ENCODE data around the gene ARFGAP3. TPM values are rescaled to one million over a fixed set of nuclear protein-coding genes. Genes with fewer than 3 reads are reported as not detected.

The ARFGAP3 gene
- total RNA-seq, 1 donor from 2014 or later, result 28.4 TPM

GRCh38 chr22:42901790-42902508 is 44.9 kb upstream of the ARFGAP3 start:
- Mint-ChIP-seq H3K4me3 (no peak overlapping the region), H3K36me3 (ENCODE audit: low read depth) (no peaks in the 10 kb centered on the region), H3K27ac (ENCODE audit: unreplicated experiment) (peak overlapping the region; percentile 78), H3K4me1 (peaks cover 46% of the 10 kb centered on the region), H3K27me3 (ENCODE audit: low read depth) (no peaks in the 10 kb centered on the region), H3K9me3 (no peaks in the 10 kb centered on the region)
- TF ChIP-seq CTCF (conservative IDR thresholded peaks at IDR 0.05), result peak; percentile 44
- no peak for DNase-seq (ENCODE audit: low read depth, low spot score)

GRCh38 chr22:42897960-42898359 is 40.9 kb upstream of the ARFGAP3 start:
- no peak for DNase-seq (ENCODE audit: low read depth, low spot score)
- Mint-ChIP-seq H3K27ac (ENCODE audit: unreplicated experiment) (no peak overlapping the region), H3K9me3 (no peaks in the 10 kb centered on the region), H3K27me3 (ENCODE audit: low read depth) (no peaks in the 10 kb centered on the region), H3K36me3 (ENCODE audit: low read depth) (no peaks in the 10 kb centered on the region), H3K4me3 (no peak overlapping the region), H3K4me1 (peaks cover 15% of the 10 kb centered on the region)
- no peak for TF ChIP-seq CTCF (conservative IDR thresholded peaks at IDR 0.05)

GRCh38 chr22:42895541-42895981 is 38.5 kb upstream of the ARFGAP3 start:
- TF ChIP-seq CTCF (conservative IDR thresholded peaks at IDR 0.05), result no peak

GRCh38 chr22:42895087-42895486 is 38.0 kb upstream of the ARFGAP3 start:
- Mint-ChIP-seq H3K27ac (ENCODE audit: unreplicated experiment) (peak overlapping the region; percentile 35), H3K36me3 (ENCODE audit: low read depth) (peaks cover 3% of the 10 kb centered on the region), H3K9me3 (no peaks in the 10 kb centered on the region), H3K4me3 (no peak overlapping the region), H3K4me1 (peaks cover 3% of the 10 kb centered on the region), H3K27me3 (ENCODE audit: low read depth) (no peaks in the 10 kb centered on the region)
- no peak for TF ChIP-seq CTCF (conservative IDR thresholded peaks at IDR 0.05)
- DNase-seq (ENCODE audit: low read depth, low spot score), result no peak

More at GRCh38 chr22:42895541-42895981, 38.5 kb upstream of the ARFGAP3 start:
- H3K27me3 Mint-ChIP-seq (ENCODE audit: low read depth), result no peaks in the 10 kb centered on the region
- H3K27ac Mint-ChIP-seq (ENCODE audit: unreplicated experiment), result no peak overlapping the region
- no peaks in the 10 kb centered on the region for H3K9me3 Mint-ChIP-seq
- H3K4me1 Mint-ChIP-seq, result peaks cover 3% of the 10 kb centered on the region
- no peak for DNase-seq (ENCODE audit: low read depth, low spot score)
- peaks cover 3% of the 10 kb centered on the region for H3K36me3 Mint-ChIP-seq (ENCODE audit: low read depth)
- no peak overlapping the region for H3K4me3 Mint-ChIP-seq

- no peak for DNase-seq (ENCODE audit: low read depth, low spot score)
- H3K27me3 Mint-ChIP-seq (ENCODE audit: low read depth), result no peaks in the 10 kb centered on the region
- no peak for TF ChIP-seq CTCF (conservative IDR thresholded peaks at IDR 0.05)
- H3K27ac Mint-ChIP-seq (ENCODE audit: unreplicated experiment), result no peak overlapping the region
- peaks cover 10% of the 10 kb centered on the region for H3K4me1 Mint-ChIP-seq
- H3K4me3 Mint-ChIP-seq, result no peak overlapping the region
- peaks cover 12% of the 10 kb centered on the region for H3K36me3 Mint-ChIP-seq (ENCODE audit: low read depth)
- H3K9me3 Mint-ChIP-seq, result no peaks in the 10 kb centered on the region
These were observed 36.5 kb upstream of the ARFGAP3 start for GRCh38 chr22:42893371-42894150.

All from neural crest cell (in vitro differentiated cells).